Medulla oblongata (tissue), 1 donor: ENCODE results near the gene FBN3.
A peak's percentile ranks its signal among the peaks of the same experiment; 100 is the strongest.
"Not testable (repeated sequence)": the region's sequence is repeated elsewhere in the genome, so short reads cannot be mapped to it uniquely, and the experiment has no call there.

ENCODE experiments used
- DNase-seq: peaks from one replicate; pipeline ENCODE4 v3.0.0-alpha.2; 2015; ENCODE audit errors: extremely low spot score

The FBN3 gene

GRCh38 chr19:8056533-8056932, 92.9 kb downstream of the FBN3 start:
- DNase-seq = no peak

- DNase-seq = no peak
Measured at GRCh38 chr19:8054169-8054568, 95.2 kb downstream of the FBN3 start.

DNA sequence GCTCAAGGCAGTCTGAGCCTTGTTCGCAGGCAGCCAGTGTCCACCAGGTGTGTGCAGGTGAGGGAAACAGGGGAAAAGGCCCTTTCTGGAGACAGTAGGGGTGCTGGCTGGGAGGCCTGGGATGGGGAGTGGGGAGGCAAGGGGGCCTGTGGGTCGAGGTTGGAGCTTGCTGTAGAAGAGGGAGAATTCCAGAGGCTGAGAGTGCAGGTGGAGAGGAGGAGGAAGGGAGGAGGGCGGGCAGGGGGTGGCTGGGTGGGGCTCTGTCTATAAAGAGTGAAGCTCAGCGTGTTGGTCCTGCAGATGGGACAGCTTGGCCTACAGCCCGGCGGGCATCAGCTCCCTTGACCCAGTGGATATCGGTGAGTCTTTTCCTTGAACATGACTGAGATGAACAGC, 96.9 kb downstream of the FBN3 start, which contains the start of gene CCL25:
TSS of gene CCL25 (plus strand) at position 297 of the 396 bp plus-strand sequence. CDS start 290 bp downstream, outside the sequence.
- DNase-seq = no peak

DNA sequence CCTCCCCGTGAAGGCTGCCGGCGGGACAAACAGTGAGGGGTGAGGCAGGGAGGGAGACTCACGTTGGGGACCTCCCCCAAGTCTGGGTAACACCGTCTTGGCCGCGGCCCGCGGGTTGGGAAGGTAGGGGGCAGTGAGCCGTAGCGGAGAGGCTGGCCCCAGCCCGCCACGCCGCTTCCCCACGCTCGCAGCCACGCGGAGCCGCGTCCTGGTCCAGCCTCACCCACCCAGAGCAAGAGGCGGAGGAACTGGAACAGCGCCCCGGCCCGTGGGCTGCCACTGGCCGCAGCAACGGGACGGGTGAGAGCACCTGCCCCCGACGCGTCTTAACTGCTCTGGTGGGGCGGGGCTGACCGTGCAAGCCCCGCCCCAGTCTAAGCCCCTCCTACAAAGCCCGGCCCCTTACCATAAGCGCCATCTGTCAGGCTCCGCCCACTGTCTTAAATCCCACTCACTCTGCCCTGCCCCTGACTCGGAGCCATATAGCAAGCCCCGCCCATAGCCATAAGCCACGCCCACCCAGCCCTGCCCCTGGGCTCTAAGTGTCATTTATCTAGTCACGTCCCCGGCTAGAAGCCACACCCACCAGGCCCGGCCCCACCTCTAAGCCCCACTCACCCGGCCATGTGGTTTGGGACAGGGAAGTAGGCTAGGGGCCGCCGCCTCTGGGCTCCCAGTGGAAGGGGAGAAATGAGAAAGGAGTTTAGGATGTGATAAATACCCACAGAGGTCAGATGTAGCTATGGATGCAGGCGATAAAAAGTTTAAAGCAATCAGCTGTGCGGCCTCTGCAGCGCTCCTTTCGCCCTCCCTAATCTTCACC, 98.9 kb downstream of the FBN3 start:
- DNase-seq = peak; percentile 84

DNA sequence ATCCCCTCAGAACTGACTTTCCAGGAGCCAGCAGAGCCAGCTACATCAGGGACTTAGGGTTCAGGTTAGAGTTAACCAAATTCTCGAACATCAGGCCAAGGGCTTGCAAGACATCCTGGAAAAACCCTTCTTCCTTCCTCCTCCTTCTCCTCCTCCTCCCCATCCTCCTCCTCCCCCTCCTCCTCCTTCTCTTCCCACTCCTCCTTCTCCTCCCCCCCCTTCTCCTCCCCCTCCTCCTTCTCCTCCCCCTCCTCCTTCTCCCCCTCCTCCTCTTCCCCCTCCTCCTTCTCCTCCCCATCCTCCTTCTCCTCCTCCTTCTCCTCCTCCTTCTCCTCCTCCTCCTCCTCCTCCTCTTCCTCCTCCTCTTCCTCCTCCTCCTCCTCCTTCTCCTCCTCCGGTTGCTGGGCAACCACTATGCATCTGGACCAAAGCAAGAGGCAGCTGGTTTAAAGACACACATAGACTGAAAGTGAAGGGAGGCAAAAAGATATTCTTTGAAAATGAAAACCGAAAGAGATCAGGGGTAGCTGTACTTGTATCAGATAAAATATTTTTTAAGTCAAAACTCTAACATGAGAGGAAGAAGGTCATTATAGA, 102.7 kb downstream of the FBN3 start:
- no peak for DNase-seq

DNA sequence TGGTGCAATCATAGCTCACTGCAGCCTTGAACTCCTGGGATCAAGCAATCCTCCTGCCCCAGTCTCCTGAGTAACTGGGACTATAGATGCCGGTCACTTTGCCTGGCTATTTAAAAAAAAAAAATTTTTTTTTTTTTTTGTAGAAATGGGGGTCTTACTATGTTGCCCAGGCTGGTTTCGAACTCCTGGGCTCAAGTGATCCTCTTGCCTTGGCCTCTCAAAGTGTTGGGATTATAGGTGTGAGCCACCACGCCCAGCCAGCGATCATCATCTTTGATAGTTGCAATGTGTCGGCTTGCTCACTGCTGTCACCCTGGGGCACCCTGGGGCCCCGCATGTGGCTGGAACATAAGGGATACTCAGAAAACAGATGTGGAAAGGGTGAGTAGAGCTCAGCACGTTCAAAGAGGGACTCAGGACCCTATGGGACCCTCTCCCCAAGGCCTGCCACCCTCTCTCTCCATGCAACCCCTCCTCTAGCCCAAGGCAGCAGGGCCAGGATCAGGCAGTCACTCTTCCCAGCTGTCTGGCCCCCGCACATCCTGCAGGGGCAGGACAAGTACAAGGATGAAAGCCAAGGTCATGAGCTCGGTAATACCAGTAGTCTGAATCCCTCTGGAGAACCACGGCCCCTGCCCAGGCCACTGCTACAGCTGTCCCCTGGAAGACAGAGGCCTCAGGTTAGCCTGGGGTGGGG, 103.4 kb downstream of the FBN3 start:
- DNase-seq = no peak

- no peak for DNase-seq
Measured at GRCh38 chr19:8044018-8044417, 105.4 kb downstream of the FBN3 start.

- no peak for DNase-seq
Measured at GRCh38 chr19:8042900-8043299, 106.5 kb downstream of the FBN3 start.

- no peak for DNase-seq
Measured at GRCh38 chr19:8041531-8041931, 107.9 kb downstream of the FBN3 start.

- DNase-seq = no peak
Measured at GRCh38 chr19:8039231-8039630, 110.2 kb downstream of the FBN3 start.

GRCh38 chr19:8038815-8039214, 110.6 kb downstream of the FBN3 start:
- DNase-seq = no peak

DNA sequence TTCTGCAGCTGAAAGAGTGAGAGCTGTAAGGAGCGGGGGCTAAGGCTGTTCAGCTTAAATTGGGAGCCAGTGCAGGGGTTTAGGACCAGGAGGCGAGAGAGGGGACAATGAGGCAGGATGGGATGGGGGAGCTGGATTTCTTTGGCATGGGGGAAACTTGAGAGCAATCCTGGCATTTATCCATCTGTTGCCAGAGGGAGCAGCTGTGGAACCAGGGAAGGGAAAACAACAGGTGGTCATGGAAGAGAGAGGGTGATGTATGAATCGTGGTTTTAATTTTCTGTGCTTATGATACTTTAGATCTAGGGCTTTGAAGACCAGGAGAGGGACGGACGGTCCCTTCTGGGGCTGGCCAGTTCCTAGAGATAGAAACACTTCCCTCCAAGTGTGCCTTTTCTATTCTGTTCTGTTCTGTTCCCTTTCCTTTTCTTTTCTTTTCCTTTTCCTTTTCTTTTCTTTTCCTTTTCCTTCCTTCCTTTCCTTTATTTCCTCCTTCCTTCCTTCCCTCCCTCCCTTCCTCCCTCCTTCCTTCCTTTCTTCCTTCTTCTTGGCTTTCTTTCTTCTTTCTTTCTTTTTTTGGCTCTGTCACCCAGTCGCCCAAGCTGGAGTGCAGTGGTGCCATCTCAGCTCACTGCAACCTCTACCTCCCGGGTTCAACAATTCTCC, 112.8 kb downstream of the FBN3 start:
- no peak for DNase-seq

DNA sequence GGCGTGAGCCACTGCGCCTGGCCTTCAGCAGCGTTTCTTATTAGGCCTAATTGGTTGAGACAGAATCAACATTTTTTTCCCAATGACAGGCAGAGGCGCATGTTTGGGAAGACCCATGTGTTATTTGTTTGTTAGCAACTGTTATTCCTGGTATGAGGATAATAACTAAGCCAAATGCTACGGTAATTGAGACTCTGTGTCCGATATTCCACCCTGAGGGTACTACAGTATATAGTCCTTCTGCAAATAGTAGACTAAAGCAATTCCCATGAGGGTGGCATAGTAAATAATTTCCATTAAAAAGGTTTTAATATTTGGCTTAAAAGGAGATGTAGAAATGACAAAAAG, 115.2 kb downstream of the FBN3 start:
- DNase-seq = no peak

GRCh38 chr19:8033287-8034177, 115.9 kb downstream of the FBN3 start:
- not testable (repeated sequence) for DNase-seq

DNA sequence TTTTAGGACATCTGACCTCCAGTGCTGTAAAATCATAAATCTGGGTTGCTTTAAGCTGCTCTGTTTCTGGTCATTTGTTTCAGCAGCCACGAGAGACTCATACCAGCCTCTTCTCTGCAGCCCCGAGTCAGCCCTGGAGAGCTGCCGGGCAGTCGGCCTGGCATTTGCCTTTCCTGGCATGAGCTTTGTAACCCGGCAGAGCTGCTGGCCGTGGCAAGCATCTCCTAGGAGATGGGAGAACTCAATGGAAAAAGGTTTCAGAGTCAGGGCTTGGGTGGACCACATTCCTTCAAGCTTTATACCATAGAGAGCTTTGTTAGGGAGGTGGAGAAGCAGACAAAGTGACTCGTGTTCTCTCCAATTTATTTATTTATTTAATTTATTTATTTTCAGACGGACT, 118.4 kb downstream of the FBN3 start:
- DNase-seq = peak; percentile 18

GRCh38 chr19:8028951-8029491, 120.4 kb downstream of the FBN3 start:
- DNase-seq = no peak

DNA sequence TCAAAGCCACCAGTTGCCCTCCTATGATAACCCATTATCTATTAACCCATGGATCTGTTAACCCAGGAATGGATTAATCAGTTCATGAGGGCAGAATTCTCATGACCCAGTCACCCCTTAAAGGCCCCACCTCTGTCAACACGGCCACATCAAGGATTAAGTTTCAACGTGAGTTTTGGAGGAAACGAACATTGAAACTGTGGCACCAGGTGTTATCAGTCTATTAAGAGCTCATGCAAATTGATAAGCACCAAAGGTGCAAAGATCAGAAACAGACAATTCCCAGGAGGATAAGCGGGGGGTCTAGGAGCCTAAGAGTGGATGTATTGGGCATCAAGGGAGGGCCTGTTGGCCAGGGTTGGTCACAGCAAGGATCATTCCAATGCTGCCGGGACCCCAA, 124.1 kb downstream of the FBN3 start:
- no peak for DNase-seq

DNA sequence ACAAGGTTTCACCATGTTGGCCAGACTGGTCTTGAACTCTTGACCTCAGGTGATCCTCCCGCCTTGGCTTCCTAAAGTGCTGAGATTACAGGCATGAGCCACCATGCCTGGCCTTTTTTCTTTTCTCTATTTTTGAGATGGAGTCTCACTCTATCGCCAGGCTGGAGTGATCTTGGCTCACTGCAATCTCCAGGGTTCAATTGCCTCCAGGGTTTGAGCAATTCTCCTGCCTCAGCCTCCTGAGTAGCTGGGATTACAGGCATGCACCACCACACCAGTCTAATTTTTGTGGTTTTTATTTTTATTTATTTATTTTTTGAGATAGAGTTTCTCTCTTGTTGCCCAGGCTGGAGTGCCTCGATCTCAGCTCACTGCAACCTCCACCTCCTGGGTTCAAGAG, 125.1 kb downstream of the FBN3 start:
- DNase-seq = not testable (repeated sequence)

GRCh38 chr19:8023371-8023770, 126.0 kb downstream of the FBN3 start:
- DNase-seq = no peak

- no peak for DNase-seq
Measured at GRCh38 chr19:8022275-8022674, 127.1 kb downstream of the FBN3 start.

- DNase-seq = no peak
Measured at GRCh38 chr19:8021374-8021773, 128.0 kb downstream of the FBN3 start.
